SU-DHL-6 (cell line): ENCODE data around the gene LPIN1.

Experiments
- H2AFZ ChIP-seq: fragments of 200-600 bp; sonication (generic); 2 replicates; pipeline ENCODE4 v1.6.1; 2014; ENCODE audit warnings: low read depth, mild to moderate bottlenecking, moderate library complexity, mixed read lengths, antibody characterized with exemption, low read length; ENCODE audit not compliant: severe bottlenecking
- H3F3A ChIP-seq: fragments of 200-600 bp; shearing (Covaris generic); 2 replicates; pipeline ENCODE4 v1.6.0; 2016; ENCODE audit warnings: antibody characterized with exemption, mild to moderate bottlenecking; ENCODE audit not compliant: insufficient read depth
- H3K27ac ChIP-seq: fragments of 200-600 bp; sonication (generic); 2 replicates; pipeline ENCODE4 v1.5.1; 2016; ENCODE audit warnings: low read depth, mild to moderate bottlenecking, low read length, moderate library complexity, mixed read lengths
- H3K27me3 ChIP-seq: fragments of 200-600 bp; sonication (generic), shearing (Covaris generic); 2 replicates; pipeline ENCODE4 v1.6.0; 2014; ENCODE audit warnings: mild to moderate bottlenecking, low read length
- H3K36me3 ChIP-seq: fragments of 200-600 bp; sonication (generic); 2 replicates; pipeline ENCODE4 v1.6.1; 2014; ENCODE audit warnings: mild to moderate bottlenecking, low read length, mixed read lengths
- H3K4me2 ChIP-seq: fragments of 300-600, 200-600 bp; shearing (Covaris generic), sonication (generic); 2 replicates; pipeline ENCODE4 v1.6.0; 2014; ENCODE audit warnings: low read length, low read depth, mild to moderate bottlenecking; ENCODE audit not compliant: poor library complexity, severe bottlenecking
- H3K4me3 ChIP-seq: fragments of 200-600 bp; sonication (generic); 2 replicates; pipeline ENCODE4 v1.5.1; 2014; ENCODE audit warnings: antibody characterized with exemption, low read length, mild to moderate bottlenecking, mixed read lengths; ENCODE audit not compliant: insufficient read depth, poor library complexity, severe bottlenecking
- H3K79me2 ChIP-seq: fragments of 200-600 bp; sonication (generic); 2 replicates; pipeline ENCODE4 v1.6.1; 2014; ENCODE audit warnings: mild to moderate bottlenecking, low read length, moderate library complexity; ENCODE audit not compliant: insufficient read depth
- H3K9ac ChIP-seq: fragments of 200-600 bp; sonication (generic); 2 replicates; pipeline ENCODE4 v1.7.0; 2014; ENCODE audit warnings: mild to moderate bottlenecking, low read length
- H3K9me2 ChIP-seq: fragments of 200-600 bp; sonication (generic); replicated peaks from 2 replicates; pipeline ENCODE4 v1.6.1; 2014; ENCODE audit warnings: low read length; ENCODE audit not compliant: insufficient read depth
- H3K9me3 ChIP-seq: fragments of 200-600 bp; sonication (generic); 2 replicates; pipeline ENCODE4 v1.6.1; 2014; ENCODE audit warnings: low read length, mixed read lengths; ENCODE audit not compliant: insufficient read depth
- H4K20me1 ChIP-seq: fragments of 200-600 bp; sonication (generic); 2 replicates; pipeline ENCODE4 v1.6.1; 2014; ENCODE audit warnings: low read depth, mild to moderate bottlenecking, antibody characterized with exemption, low read length, moderate library complexity, mixed read lengths
- CTCF ChIP-seq: fragments of 200-600 bp; sonication (generic); IDR thresholded peaks from one replicate; pipeline ENCODE4 v1.5.1; 2017; ENCODE audit warnings: antibody characterized with exemption, mild to moderate bottlenecking, low read length, moderate library complexity; ENCODE audit not compliant: insufficient read depth, poor library complexity, severe bottlenecking
- EZH2phosphoT487 ChIP-seq: fragments of 200-600 bp; sonication (generic), shearing (Covaris generic); conservative IDR thresholded peaks from 2 replicates; pipeline ENCODE4 v1.6.1; 2018; ENCODE audit warnings: mild to moderate bottlenecking, antibody characterized with exemption, low read length, moderate library complexity, mixed read lengths

The LPIN1 gene

GRCh38 chr2:11701751-11702301 is 44.6 kb upstream of the LPIN1 start:
- no peaks in the 10 kb centered on the region for H3K9me3 ChIP-seq
- TF ChIP-seq CTCF (no peak), EZH2phosphoT487 (no peak)
- no peak overlapping the region for H2AFZ ChIP-seq
- no peaks in the 10 kb centered on the region for H3K36me3 ChIP-seq
- no peak overlapping the region for H3K9ac ChIP-seq
- no peaks in the 10 kb centered on the region for H3F3A ChIP-seq
- H3K9me2 ChIP-seq = no peaks in the 10 kb centered on the region
- H3K79me2 ChIP-seq = no peaks in the 10 kb centered on the region
- no peak overlapping the region for H3K4me3 ChIP-seq
- no peaks in the 10 kb centered on the region for H4K20me1 ChIP-seq
- H3K4me2 ChIP-seq = no peak overlapping the region
- no peaks in the 10 kb centered on the region for H3K27me3 ChIP-seq
- H3K27ac ChIP-seq = no peak overlapping the region

GRCh38 chr2:11702946-11703345 is 43.5 kb upstream of the LPIN1 start:
- H3K4me2 ChIP-seq = no peak overlapping the region
- H3K9me2 ChIP-seq = no peaks in the 10 kb centered on the region
- H3K36me3 ChIP-seq = no peaks in the 10 kb centered on the region
- no peaks in the 10 kb centered on the region for H3F3A ChIP-seq
- no peaks in the 10 kb centered on the region for H3K9me3 ChIP-seq
- no peaks in the 10 kb centered on the region for H4K20me1 ChIP-seq
- H3K79me2 ChIP-seq = no peaks in the 10 kb centered on the region
- H3K9ac ChIP-seq = no peak overlapping the region
- H3K27me3 ChIP-seq = no peaks in the 10 kb centered on the region
- H2AFZ ChIP-seq = no peak overlapping the region
- H3K27ac ChIP-seq = no peak overlapping the region
- no peak overlapping the region for H3K4me3 ChIP-seq
- TF ChIP-seq EZH2phosphoT487 (no peak), CTCF (no peak)

DNA sequence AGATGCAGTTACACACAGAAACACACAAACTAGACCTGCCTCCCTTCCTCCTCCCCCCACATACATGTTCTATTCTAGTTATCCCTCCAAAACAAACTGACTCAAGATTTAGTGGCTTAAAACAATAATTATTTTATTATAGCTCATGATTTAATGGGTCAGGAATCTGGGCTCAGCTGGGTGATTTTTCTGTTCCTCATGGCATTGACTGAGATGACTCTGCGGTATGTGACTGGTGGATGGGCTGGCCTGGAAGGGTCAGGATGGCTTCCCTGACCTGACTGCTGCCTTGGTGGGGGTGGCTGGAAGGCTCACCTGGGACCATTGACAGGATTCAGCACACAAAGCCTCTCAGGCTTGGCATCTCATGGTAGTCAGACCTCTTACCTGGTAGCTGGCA is 42.7 kb upstream of the LPIN1 start:
- Histone ChIP-seq H3K79me2 (no peaks in the 10 kb centered on the region), H3K9me2 (no peaks in the 10 kb centered on the region), H3K4me3 (no peak overlapping the region), H2AFZ (no peak overlapping the region), H3K9ac (no peak overlapping the region), H3K4me2 (no peak overlapping the region), H4K20me1 (no peaks in the 10 kb centered on the region), H3K9me3 (no peaks in the 10 kb centered on the region), H3K36me3 (no peaks in the 10 kb centered on the region), H3F3A (no peaks in the 10 kb centered on the region), H3K27ac (no peak overlapping the region), H3K27me3 (no peaks in the 10 kb centered on the region)
- TF ChIP-seq EZH2phosphoT487 (no peak), CTCF (no peak)
